Mesothelial cell of epicardium (in vitro differentiated cells): ENCODE measurements around the gene BRF1. TPM values are rescaled to one million over a fixed set of nuclear protein-coding genes. Genes with fewer than 3 reads are reported as not detected.

Experiments used
- DNase-seq, 2 experiments: peaks; one replicate each; pipeline ENCODE4 v3.0.0; 2021; ENCODE audit warnings: low spot score in 2 of 2; ENCODE audit not compliant: unreplicated experiment in 2 of 2
- H3K27ac Mint-ChIP-seq: 2 replicates; pipeline ENCODE4 v1.8.0; 2021; ENCODE audit warnings: mixed read lengths
- H3K27me3 Mint-ChIP-seq: 2 replicates; pipeline ENCODE4 v1.8.0; 2021; ENCODE audit warnings: low read depth, mixed read lengths
- H3K36me3 Mint-ChIP-seq: 2 replicates; pipeline ENCODE4 v1.8.0; 2021; ENCODE audit warnings: mixed read lengths
- H3K4me1 Mint-ChIP-seq: 2 replicates; pipeline ENCODE4 v1.8.0; 2021; ENCODE audit warnings: mixed read lengths
- H3K4me3 Mint-ChIP-seq: 2 replicates; pipeline ENCODE4 v1.8.0; 2021; ENCODE audit warnings: mild to moderate bottlenecking, moderate library complexity, mixed read lengths
- H3K9me3 Mint-ChIP-seq: 2 replicates; pipeline ENCODE4 v1.8.0; 2021; ENCODE audit warnings: mixed read lengths
- CTCF ChIP-seq: fragments of 200-600 bp; sonication (generic); IDR thresholded peaks from one replicate; pipeline ENCODE4 v1.5.0; 2021; ENCODE audit warnings: antibody characterized with exemption; ENCODE audit not compliant: unreplicated experiment
- total RNA-seq: library from RNA; stranded (reverse); gene quantifications from 3 replicates; pipeline ENCODE4 v1.2.1, GENCODE V29; 2021

Gene BRF1
- total RNA-seq, 1 donor from 2014 or later = 78.6 TPM

DNA sequence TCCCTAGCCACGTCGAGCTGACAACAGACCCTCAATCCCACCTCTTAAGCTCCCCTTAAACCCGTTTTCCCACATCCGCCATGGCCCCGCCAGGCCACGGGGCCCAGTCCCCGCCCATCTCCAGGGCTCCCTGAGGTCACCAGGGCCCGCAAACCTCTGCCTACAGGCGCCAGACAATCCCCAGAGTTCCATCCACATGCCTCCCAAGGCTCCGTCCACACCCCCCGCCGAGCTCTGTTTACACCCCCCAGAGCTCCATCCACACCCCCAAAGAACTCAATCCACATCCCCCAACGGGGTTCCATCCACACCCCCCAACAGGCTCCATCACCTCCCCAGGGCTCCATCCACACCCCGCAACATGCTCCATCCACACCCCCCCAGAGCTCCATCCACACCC, 141.5 kb downstream of the BRF1 start:
- Mint-ChIP-seq H3K4me3 (no peak overlapping the region), H3K9me3 (no peaks in the 10 kb centered on the region), H3K36me3 (no peaks in the 10 kb centered on the region), H3K27ac (no peak overlapping the region), H3K4me1 (peaks cover 2% of the 10 kb centered on the region), H3K27me3 (no peaks in the 10 kb centered on the region)
- no peak for TF ChIP-seq CTCF
- DNase-seq = no peak

Other genes starting within 250 kb of the BRF1 start
- gene GPR132, start 235.6 kb downstream of the BRF1 start, total RNA-seq = 1.0 to 1.6 TPM (median 1.1 TPM) in 3 replicates
- 33.7 to 38.9 TPM (median 33.9 TPM) in 3 replicates for gene JAG2, start 132.2 kb downstream of the BRF1 start, total RNA-seq
- 68.4 to 75.0 TPM (median 71.3 TPM) in 3 replicates for gene NUDT14, start 119.7 kb downstream of the BRF1 start, total RNA-seq
- 38.4 to 41.2 TPM (median 39.8 TPM) in 3 replicates for gene BTBD6, start 52.5 kb downstream of the BRF1 start, total RNA-seq
- gene PACS2, start 13.7 kb upstream of the BRF1 start, total RNA-seq = 135 to 147 TPM (median 138 TPM) in 3 replicates
- gene TEX22, start 97.5 kb upstream of the BRF1 start, total RNA-seq = 3.5 to 4.8 TPM (median 4.5 TPM) in 3 replicates
- 256 to 261 TPM (median 259 TPM) in 3 replicates for gene MTA1, start 118.8 kb upstream of the BRF1 start, total RNA-seq
- gene CRIP2, start 173.8 kb upstream of the BRF1 start, total RNA-seq = 19.2 to 20.9 TPM (median 19.4 TPM) in 3 replicates
- 17.1 to 28.2 TPM (median 26.6 TPM) in 3 replicates for gene CRIP1, start 185.9 kb upstream of the BRF1 start, total RNA-seq
- gene TEDC1, start 190.2 kb upstream of the BRF1 start, total RNA-seq = 13.4 to 14.9 TPM (median 13.6 TPM) in 3 replicates
- 4.3 to 6.0 TPM (median 5.6 TPM) in 3 replicates for gene TMEM121, start 225.6 kb upstream of the BRF1 start, total RNA-seq